ENCODE results near the gene NRBF2. TPM values are rescaled to one million over a fixed set of nuclear protein-coding genes. Genes with fewer than 3 reads are reported as not detected.
A peak's percentile ranks its signal among the peaks of the same experiment; 100 is the strongest.

The NRBF2 gene
- polyA plus RNA-seq, 1 experiment = 20.7 TPM

DNA sequence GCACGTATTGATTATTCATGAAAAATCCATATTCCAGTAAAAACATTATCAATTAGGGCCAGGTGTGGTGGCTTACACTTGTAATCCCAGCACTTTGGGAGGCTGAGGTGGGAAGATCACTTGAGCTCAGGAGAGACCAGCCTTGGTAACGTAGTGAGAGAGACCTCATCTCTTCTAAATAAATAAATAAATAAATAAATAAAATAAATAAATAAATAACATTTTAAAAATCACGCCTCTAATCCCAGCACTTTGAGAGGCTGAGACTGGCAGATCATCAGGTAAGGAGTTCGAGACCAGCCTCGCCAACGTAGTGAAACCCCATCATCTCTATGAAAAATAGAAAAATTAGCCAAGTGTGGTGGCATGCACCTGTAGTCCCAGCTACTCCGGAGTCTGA, 32.1 kb downstream of the NRBF2 start:
- DNase-seq (ENCODE audit: low read depth) = no peak
- Histone ChIP-seq H3K27me3 (ENCODE audit: control insufficient read depth, insufficient read depth, low read length) (no peaks in the 10 kb centered on the region), H3K4me3 (ENCODE audit: low read depth, low read length) (no peak overlapping the region), H3K36me3 (ENCODE audit: control insufficient read depth, insufficient read depth, low read length) (no peaks in the 10 kb centered on the region)
- no peak for TF ChIP-seq CTCF (IDR thresholded peaks at IDR 0.05; ENCODE audit: insufficient read depth, low read depth, low read length)
- POLR2A ChIA-PET = no interaction called here
- CTCF ChIA-PET = interaction anchor here (0.7 to 10.8 kb wide), 6 partner anchors 12 to 602 kb away, joined by 3 to 148 read pairs (median 8); no protein-coding TSS in a partner anchor

- peak; percentile 24 for DNase-seq (ENCODE audit: low read depth)
- POLR2A ChIA-PET = interaction anchor here (0.6 to 1.1 kb wide), 2 partner anchors 10 to 464 kb away, joined by 3 to 4 read pairs; no protein-coding TSS in a partner anchor
- Histone ChIP-seq H3K27me3 (ENCODE audit: control insufficient read depth, insufficient read depth, low read length) (no peaks in the 10 kb centered on the region), H3K36me3 (ENCODE audit: control insufficient read depth, insufficient read depth, low read length) (no peaks in the 10 kb centered on the region), H3K4me3 (ENCODE audit: low read depth, low read length) (no peak overlapping the region)
- CTCF ChIA-PET = interaction anchor here (0.7 to 10.8 kb wide), 32 partner anchors 9 to 653 kb away, joined by 3 to 148 read pairs (median 4); no protein-coding TSS in a partner anchor
- TF ChIP-seq CTCF (IDR thresholded peaks at IDR 0.05; ENCODE audit: insufficient read depth, low read depth, low read length) = peak; percentile 76
Measured at GRCh38 chr10:63166742-63167258, 33.7 kb downstream of the NRBF2 start.

- DNase-seq (ENCODE audit: low read depth) = no peak
- ChIA-PET POLR2A (no interaction called here), CTCF (interaction anchor here (5.2 to 10.8 kb wide), 3 partner anchors 11 to 551 kb away, joined by 42 to 148 read pairs (median 49); no protein-coding TSS in a partner anchor)
- H3K4me3 ChIP-seq (ENCODE audit: low read depth, low read length) = no peak overlapping the region
- no peak for TF ChIP-seq CTCF (IDR thresholded peaks at IDR 0.05; ENCODE audit: insufficient read depth, low read depth, low read length)
- peaks cover 1% of the 10 kb centered on the region; the same call in 1 of the 2 replicates for H3K36me3 ChIP-seq (ENCODE audit: control insufficient read depth, insufficient read depth, low read length)
- H3K27me3 ChIP-seq (ENCODE audit: control insufficient read depth, insufficient read depth, low read length) = no peaks in the 10 kb centered on the region
Measured at GRCh38 chr10:63168821-63169462, 35.8 kb downstream of the NRBF2 start.

DNA sequence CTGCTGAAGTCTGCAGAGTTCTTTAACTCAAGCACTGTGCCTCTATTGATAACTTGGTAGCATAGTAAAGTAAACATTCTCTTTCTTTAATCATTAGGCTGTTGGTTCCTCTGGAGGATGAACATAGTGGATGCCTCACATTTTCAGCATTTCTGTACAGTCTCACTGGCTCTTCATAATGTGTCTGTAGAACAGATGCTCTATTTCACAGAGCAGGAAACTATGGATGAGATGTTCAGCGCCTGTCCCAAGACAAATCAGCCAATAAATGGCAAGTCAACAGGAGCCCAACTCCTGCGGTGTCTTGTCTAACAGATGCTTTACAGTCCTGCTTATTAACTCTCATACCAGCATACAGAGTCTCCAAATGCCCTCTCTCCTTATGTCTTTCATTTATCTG, 36.5 kb downstream of the NRBF2 start:
- TF ChIP-seq CTCF (IDR thresholded peaks at IDR 0.05; ENCODE audit: insufficient read depth, low read depth, low read length) = no peak
- ChIA-PET CTCF (interaction anchor here (0.7 to 10.8 kb wide), 5 partner anchors 12 to 598 kb away, joined by 3 to 148 read pairs (median 42); no protein-coding TSS in a partner anchor), POLR2A (no interaction called here)
- DNase-seq (ENCODE audit: low read depth) = no peak
- Histone ChIP-seq H3K36me3 (ENCODE audit: control insufficient read depth, insufficient read depth, low read length) (peaks cover 1% of the 10 kb centered on the region; the same call in 1 of the 2 replicates), H3K27me3 (ENCODE audit: control insufficient read depth, insufficient read depth, low read length) (no peaks in the 10 kb centered on the region), H3K4me3 (ENCODE audit: low read depth, low read length) (no peak overlapping the region)

GRCh38 chr10:63171255-63171855, 38.2 kb downstream of the NRBF2 start:
- DNase-seq (ENCODE audit: low read depth) = no peak
- Histone ChIP-seq H3K27me3 (ENCODE audit: control insufficient read depth, insufficient read depth, low read length) (no peaks in the 10 kb centered on the region), H3K4me3 (ENCODE audit: low read depth, low read length) (no peak overlapping the region), H3K36me3 (ENCODE audit: control insufficient read depth, insufficient read depth, low read length) (peaks cover 1% of the 10 kb centered on the region; the same call in 1 of the 2 replicates)
- ChIA-PET CTCF (interaction anchor here (1.4 to 10.8 kb wide), 2 partner anchors 548 to 596 kb away, joined by 5 to 148 read pairs; no protein-coding TSS in a partner anchor), POLR2A (no interaction called here)
- TF ChIP-seq CTCF (IDR thresholded peaks at IDR 0.05; ENCODE audit: insufficient read depth, low read depth, low read length) = no peak

Measured in BJ (cell line).